Endothelial cell of umbilical vein (primary cell): Measurements from ENCODE around the gene STPG3. TPM values are rescaled to one million over a fixed set of nuclear protein-coding genes. Genes with fewer than 3 reads are reported as not detected.

ENCODE experiments used
- BruUV-seq: library from RNA; stranded (reverse); fragments of 400-500 nt; replicated peaks from 2 replicates; lab custom pipeline; 2021; lab: Mats Ljungman, UMichigan
- CTCF ChIA-PET: fragments of 300-600, 350-600 bp; sonication (Branson Sonifier 250); formaldehyde crosslinking; loops from one replicate; lab custom pipeline; 2021; ENCODE audit warnings: antibody characterized with exemption, inconsistent platforms; lab: Charles Lee
- POLR2A ChIA-PET: fragments of 300-600, 350-600 bp; sonication (Branson Sonifier 250); formaldehyde crosslinking; loops from one replicate; lab custom pipeline; 2021; ENCODE audit warnings: antibody characterized with exemption, inconsistent platforms; lab: Charles Lee
- DNase-seq: peaks from one replicate; pipeline ENCODE4 v3.0.0-alpha.2; 2011; ENCODE audit warnings: low read depth, low spot score
- FAIRE-seq: peaks from 2 replicates; lab custom pipeline; 2011; peaks lifted over from hg19 to GRCh38; lab: Jason Lieb, UNC
- H2AFZ ChIP-seq: 2 replicates; pipeline ENCODE4 v1.6.0; 2012; ENCODE audit warnings: low read depth, low read length, control low read depth, inconsistent platforms
- H3K27ac ChIP-seq: 2 replicates; pipeline ENCODE4 v1.5.1; 2011; ENCODE audit warnings: low read depth, mild to moderate bottlenecking, control low read depth, low read length, moderate library complexity; ENCODE audit not compliant: insufficient read depth
- H3K27me3 ChIP-seq, 2 experiments: 2 replicates each; pipeline versions ENCODE4 v1.6.0 to v1.6.1; 2011; ENCODE audit warnings: low read length in 2 of 2, mixed read lengths in 1 of 2; ENCODE audit not compliant: control insufficient read depth in 2 of 2, insufficient read depth in 2 of 2
- H3K36me3 ChIP-seq, 2 experiments: 2 replicates in 1 of 2; 3 replicates in 1 of 2; pipeline ENCODE4 v1.5.1; 2011; ENCODE audit warnings: low read length in 2 of 2, mild to moderate bottlenecking in 1 of 2, moderate library complexity in 1 of 2; ENCODE audit not compliant: control insufficient read depth in 2 of 2, insufficient read depth in 2 of 2; ENCODE audit errors: extremely low read depth in 1 of 2
- H3K4me1 ChIP-seq: 3 replicates; pipeline ENCODE4 v1.5.1; 2011; ENCODE audit warnings: mild to moderate bottlenecking, low read length; ENCODE audit not compliant: control insufficient read depth, insufficient read depth; ENCODE audit errors: extremely low read depth
- H3K4me2 ChIP-seq: 2 replicates; pipeline ENCODE4 v1.6.1; 2011; ENCODE audit warnings: low read length, control low read depth, mixed read lengths; ENCODE audit not compliant: insufficient read depth
- H3K4me3 ChIP-seq, 3 experiments: fragments of 200-600 bp in 1 of 3; sonication (generic), shearing (Covaris generic) in 1 of 3; replicated peaks in 1 of 3; 2 replicates each; pipeline ENCODE4 v1.5.1; 2011 to 2016; ENCODE audit warnings: control low read depth in 3 of 3, low read length in 3 of 3, mild to moderate bottlenecking in 2 of 3, inconsistent platforms in 1 of 3, low read depth in 1 of 3, moderate library complexity in 1 of 3; ENCODE audit not compliant: insufficient read depth in 1 of 3
- H3K79me2 ChIP-seq: 2 replicates; pipeline ENCODE4 v1.6.0; 2012; ENCODE audit warnings: low read length, inconsistent platforms; ENCODE audit not compliant: control insufficient read depth, insufficient read depth
- H3K9ac ChIP-seq: replicated peaks from 2 replicates; pipeline ENCODE3; 2011; ENCODE audit warnings: low read length, control low read depth; ENCODE audit not compliant: insufficient read depth; ENCODE audit errors: extremely low read depth
- H3K9me1 ChIP-seq: replicated peaks from 3 replicates; pipeline ENCODE4 v1.6.0; 2011; ENCODE audit warnings: mild to moderate bottlenecking, low read length; ENCODE audit not compliant: control insufficient read depth, insufficient read depth; ENCODE audit errors: extremely low read depth
- H3K9me3 ChIP-seq: replicated peaks from 2 replicates; pipeline ENCODE4 v1.5.1; 2012; ENCODE audit warnings: low read length, inconsistent platforms; ENCODE audit not compliant: control insufficient read depth, insufficient read depth
- H4K20me1 ChIP-seq: replicated peaks from 2 replicates; pipeline ENCODE3; 2011; ENCODE audit warnings: mild to moderate bottlenecking, low read length; ENCODE audit not compliant: control insufficient read depth, insufficient read depth; ENCODE audit errors: extremely low read depth
- FOS ChIP-seq: IDR thresholded peaks from 2 replicates; pipeline ENCODE4 v1.6.1; 2011; ENCODE audit warnings: mild to moderate bottlenecking, low read length, moderate library complexity, borderline replicate concordance; ENCODE audit not compliant: insufficient read depth
- GATA2 ChIP-seq: IDR thresholded peaks from 2 replicates; pipeline ENCODE4 v1.7.0; 2011; ENCODE audit warnings: low read depth, mild to moderate bottlenecking, moderate library complexity, mixed read lengths, low read length; ENCODE audit not compliant: insufficient read length, insufficient read depth
- MAX ChIP-seq: IDR thresholded peaks from 2 replicates; pipeline ENCODE4 v1.6.1; 2011; ENCODE audit not compliant: insufficient read depth, insufficient read length
- MYC ChIP-seq: IDR thresholded peaks from one replicate; pipeline ENCODE4 v1.6.1; 2011; ENCODE audit warnings: mild to moderate bottlenecking, low read depth, low read length
- POLR2A ChIP-seq: IDR thresholded peaks from 2 replicates; pipeline ENCODE4 v1.6.1; 2012; ENCODE audit warnings: low read depth, mild to moderate bottlenecking, control low read depth, low read length
- POLR2AphosphoS5 ChIP-seq: IDR thresholded peaks from 2 replicates; pipeline ENCODE4 v1.6.1; 2012; ENCODE audit warnings: low read depth, mild to moderate bottlenecking, control low read depth, low read length, moderate library complexity; ENCODE audit not compliant: insufficient read depth
- dilution Hi-C: fragments of 300-500 bp; cut with MboI; formaldehyde crosslinking; loops from one replicate; pipeline ENCODE4 v1.15.0; 2019; ENCODE audit warnings: low sequenced_read_pairs; ENCODE audit not compliant: extremely low pct_ligation_motif_present
- intact Hi-C: fragments of 100-400 bp; cut with micrococcal nuclease; formaldehyde crosslinking; loops from one replicate; pipeline ENCODE4 v1.10.0; 2022
- polyA plus RNA-seq, 4 experiments: library from polyadenylated mRNA; depleted of rRNA in 3 of 4; stranded (reverse) in 3 of 4; unstranded in 1 of 4; fragments of >200 nt; gene quantifications; 2 replicates each; pipeline versions ENCODE4 v1.2.1 to v1.2.3, GENCODE V29; 2011 to 2012; ENCODE audit warnings: missing spikeins in 1 of 4
- total RNA-seq: library from RNA; stranded (reverse); gene quantifications from 2 replicates; pipeline ENCODE4 v1.2.3, GENCODE V29; 2021

STPG3 gene
- total and polyA plus RNA-seq, 2 donors (not counting 3 experiments of a cell fraction or from before 2014, with no cell fraction given): not detected

- FAIRE-seq (no peak), DNase-seq (no peak)
- H4K20me1 ChIP-seq: no peaks in the 10 kb centered on the region
- no peaks in the 10 kb centered on the region for H3K9me1 ChIP-seq
- no peak for TF ChIP-seq POLR2A
- no peak for TF ChIP-seq GATA2
- TF ChIP-seq FOS: no peak
- TF ChIP-seq MYC: no peak
- TF ChIP-seq MAX: no peak
- no peak for TF ChIP-seq POLR2AphosphoS5
- peak overlapping the region; percentile 91 for H3K27ac ChIP-seq
- peak overlapping the region; percentile 52 for H3K4me2 ChIP-seq
- H3K4me3 ChIP-seq: peak overlapping the region; percentile 39 to 60 (median 51)
- dilution Hi-C loops (no loop called here), intact Hi-C loops (no loop called here)
- H3K9me3 ChIP-seq: no peaks in the 10 kb centered on the region
- H3K4me1 ChIP-seq: peaks cover 28% of the 10 kb centered on the region
- BruUV-seq: no TSS peak
- ChIA-PET CTCF (interaction anchor here (1.1 to 2.7 kb wide), 3 partner anchors 8 to 23 kb away, joined by 4 to 23 read pairs (median 4); partner anchors contain the start of gene NRARP), POLR2A (no interaction called here)
- no peaks in the 10 kb centered on the region for H3K27me3 ChIP-seq
- peak overlapping the region; percentile 79 for H3K9ac ChIP-seq
- peaks cover 10% of the 10 kb centered on the region in 2 experiments for H3K36me3 ChIP-seq
- H3K79me2 ChIP-seq: peaks cover 42% of the 10 kb centered on the region
- no peak overlapping the region for H2AFZ ChIP-seq
Observed at GRCh38 chr9:137278721-137279711, 27.9 kb downstream of the STPG3 start.
